NCI-H526 (cell line): ENCODE data around the gene ARHGAP24.
"Not testable (repeated sequence)": the region's sequence is repeated elsewhere in the genome, so short reads cannot be mapped to it uniquely, and the experiment has no call there.

Experiments used
- DNase-seq, 2 experiments: peaks; one replicate each; lab custom pipeline; 2025; lab: John Stamatoyannopoulos, UW

Gene ARHGAP24

GRCh38 chr4:85861064-85861765 lies 386.3 kb downstream of the ARHGAP24 start:
- DNase-seq: no peak

DNA sequence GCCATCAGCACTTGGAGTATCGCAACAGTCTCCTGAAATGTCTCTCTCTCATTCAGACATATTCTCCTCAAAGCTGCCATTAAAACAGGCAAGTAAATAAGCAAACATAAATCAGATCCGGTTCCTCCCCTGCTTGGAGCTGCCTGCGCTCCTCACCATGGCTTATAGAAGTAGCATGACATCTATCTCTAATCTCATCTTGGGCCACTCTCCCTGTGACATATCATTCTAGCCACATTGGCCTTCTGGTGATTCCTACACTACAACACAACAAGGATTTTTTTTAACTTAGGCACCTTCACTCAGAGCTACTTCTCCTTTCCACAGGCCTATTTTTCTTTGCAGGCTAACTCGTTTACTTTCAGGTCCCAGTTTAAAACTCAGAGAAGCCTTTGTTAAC lies 387.9 kb downstream of the ARHGAP24 start:
- DNase-seq: no peak

GRCh38 chr4:85864259-85865205 lies 389.6 kb downstream of the ARHGAP24 start:
- DNase-seq: no peak

GRCh38 chr4:85865256-85865655 lies 390.3 kb downstream of the ARHGAP24 start:
- no peak for DNase-seq

GRCh38 chr4:85866508-85866907 lies 391.6 kb downstream of the ARHGAP24 start:
- no peak for DNase-seq

- no peak for DNase-seq
These were observed 392.3 kb downstream of the ARHGAP24 start for GRCh38 chr4:85867271-85867670.

DNA sequence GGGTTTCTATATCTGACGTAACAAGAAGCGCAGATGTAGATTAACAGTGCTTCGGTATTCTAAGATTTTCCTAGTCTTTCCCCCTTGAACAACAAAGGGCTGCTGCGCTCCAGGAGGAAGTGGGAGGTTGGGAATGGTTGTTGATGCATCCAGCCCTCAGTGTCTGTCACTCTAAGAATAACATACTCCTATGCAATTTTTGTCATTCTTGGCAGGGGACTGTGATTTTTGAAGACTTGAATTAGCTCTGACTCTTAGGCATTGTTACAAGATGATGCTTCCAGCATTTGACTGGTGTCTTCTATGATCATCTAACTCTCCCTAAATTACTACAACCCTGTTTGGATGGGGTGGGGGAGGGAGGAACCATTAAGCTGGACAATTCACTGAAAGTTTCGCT lies 394.2 kb downstream of the ARHGAP24 start:
- DNase-seq: no peak

DNA sequence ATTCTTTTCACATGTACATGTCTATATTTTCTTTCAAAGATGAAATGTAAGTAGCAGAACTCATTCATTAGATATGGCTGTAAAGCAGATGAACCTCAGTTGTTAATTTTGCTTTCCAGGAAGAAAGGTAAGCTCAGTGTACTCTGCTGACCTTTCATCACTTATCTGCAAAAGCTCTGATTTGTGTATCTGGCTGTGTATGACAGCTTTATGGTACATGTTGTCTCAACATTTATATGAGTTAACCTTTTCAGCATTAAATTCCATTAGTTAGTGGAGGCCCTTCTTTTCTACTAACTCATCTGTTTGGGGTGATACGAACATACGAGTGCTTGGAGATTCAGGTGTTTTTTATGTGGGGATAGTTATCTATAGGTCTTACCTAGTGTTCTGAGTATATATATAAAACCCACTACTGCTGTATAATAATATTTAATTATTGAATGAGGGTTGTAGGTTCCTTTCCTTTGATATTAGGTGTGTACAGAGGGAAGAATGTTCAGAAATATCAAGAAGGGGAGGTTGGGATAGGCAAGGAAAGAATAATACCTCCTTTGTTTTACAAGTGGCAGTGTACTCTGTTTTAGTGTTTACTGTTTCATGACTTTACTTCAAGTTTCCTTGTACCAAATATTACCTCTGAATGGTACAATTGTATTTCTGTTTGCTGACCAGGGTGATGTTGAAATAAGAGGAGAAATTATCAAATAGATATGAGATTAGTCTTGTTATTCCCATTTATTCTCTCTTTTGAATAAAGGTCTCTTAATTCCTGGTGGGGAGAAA lies 395.5 kb downstream of the ARHGAP24 start:
- no peak for DNase-seq

DNA sequence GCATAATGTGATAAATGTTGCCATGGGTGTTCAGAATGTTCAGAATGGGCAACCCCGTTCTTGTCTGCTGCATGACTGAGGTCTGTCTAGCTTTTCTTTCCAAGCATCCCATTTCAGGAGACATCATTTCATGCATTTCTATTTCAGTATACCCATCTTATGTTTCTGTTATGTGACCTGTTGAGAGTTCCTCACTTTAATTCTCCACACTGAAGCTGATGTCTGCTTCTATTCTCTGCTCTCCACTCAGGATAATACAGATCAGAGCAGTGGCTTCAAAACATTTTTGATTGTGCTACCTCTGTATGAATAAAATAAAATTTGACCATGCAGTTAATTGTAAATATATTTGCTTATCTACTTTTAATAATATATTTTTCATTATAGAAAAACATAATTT lies 398.6 kb downstream of the ARHGAP24 start:
- no peak for DNase-seq

- no peak for DNase-seq
These were observed 404.6 kb downstream of the ARHGAP24 start for GRCh38 chr4:85879518-85879917.

- DNase-seq: no peak
These were observed 408.2 kb downstream of the ARHGAP24 start for GRCh38 chr4:85883180-85883579.

DNA sequence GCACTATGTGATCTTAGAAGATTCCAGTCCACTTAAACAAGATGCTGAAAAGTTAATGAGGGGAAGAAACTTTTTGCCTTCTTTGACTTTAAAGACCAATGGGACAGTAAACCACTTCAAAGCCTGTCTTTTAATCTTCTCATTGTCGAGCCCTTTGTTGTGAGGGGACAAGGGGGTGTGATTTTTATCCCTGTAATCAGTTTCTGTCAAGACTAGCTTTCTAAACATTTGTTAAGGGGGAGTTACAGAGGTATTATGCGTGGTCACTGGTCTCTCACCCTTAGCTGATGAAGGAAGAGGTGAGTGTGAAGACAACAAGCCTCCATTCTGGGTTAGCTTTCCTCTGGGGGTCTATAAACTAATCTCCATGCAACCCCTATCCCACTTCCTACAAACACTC lies 409.3 kb downstream of the ARHGAP24 start:
- DNase-seq: no peak

DNA sequence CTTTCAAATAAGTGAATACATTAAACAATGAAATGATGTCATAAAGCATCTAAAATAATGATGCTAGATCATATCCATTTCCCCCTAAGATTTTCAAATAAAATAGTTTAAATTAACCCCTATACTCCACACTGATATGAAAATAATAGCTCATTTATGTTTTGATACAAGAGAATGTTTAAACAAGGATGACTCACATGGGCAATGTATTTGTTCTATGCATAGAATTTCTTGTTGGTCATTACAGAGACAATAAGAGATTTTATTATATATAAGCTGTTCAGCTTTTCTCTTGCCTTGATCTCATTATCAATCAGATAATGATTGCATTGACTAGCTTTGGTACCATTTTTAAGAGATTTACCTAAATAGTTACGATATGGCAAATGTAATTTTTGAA lies 411.7 kb downstream of the ARHGAP24 start:
- no peak for DNase-seq

DNA sequence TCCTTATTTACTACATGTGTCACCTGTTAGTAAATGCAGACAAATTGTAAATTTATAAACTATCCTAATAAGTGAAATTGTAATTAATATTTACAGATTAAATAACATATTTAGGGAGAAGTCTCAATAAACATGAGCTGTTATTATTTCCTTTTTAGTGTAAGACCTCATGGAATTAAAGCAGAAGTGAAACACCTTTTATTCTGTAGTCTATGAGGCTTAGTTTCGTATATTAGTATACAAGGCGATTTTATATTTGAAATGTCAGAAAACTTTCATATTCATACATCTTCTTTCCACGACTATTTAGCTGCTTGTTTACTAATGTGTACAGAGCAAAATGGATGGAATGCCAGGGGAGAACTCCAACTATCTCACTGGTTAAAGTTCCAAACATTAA lies 414.4 kb downstream of the ARHGAP24 start:
- no peak for DNase-seq

- peak in 1 of 2 experiments; percentile 1 for DNase-seq
These were observed 420.8 kb downstream of the ARHGAP24 start for GRCh38 chr4:85895755-85896154.

DNA sequence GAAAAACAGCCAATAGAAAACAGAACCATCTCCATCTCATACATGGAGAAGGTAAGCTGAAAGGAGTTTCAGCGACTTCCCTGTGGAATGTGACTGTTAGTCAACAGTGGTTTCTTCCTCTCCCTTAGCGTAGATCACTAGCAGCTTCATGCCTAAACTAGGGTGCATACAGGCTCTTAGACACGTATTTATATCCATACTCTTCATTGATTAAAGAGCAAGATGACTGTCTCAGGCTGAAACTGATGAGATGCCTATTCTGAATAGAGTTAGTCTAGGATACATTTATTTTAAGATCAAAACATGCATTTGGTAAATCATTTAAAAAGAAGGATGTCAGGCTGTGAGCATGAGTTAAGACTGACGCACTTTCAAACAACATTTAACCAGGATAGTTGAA lies 423.3 kb downstream of the ARHGAP24 start:
- DNase-seq: no peak

DNA sequence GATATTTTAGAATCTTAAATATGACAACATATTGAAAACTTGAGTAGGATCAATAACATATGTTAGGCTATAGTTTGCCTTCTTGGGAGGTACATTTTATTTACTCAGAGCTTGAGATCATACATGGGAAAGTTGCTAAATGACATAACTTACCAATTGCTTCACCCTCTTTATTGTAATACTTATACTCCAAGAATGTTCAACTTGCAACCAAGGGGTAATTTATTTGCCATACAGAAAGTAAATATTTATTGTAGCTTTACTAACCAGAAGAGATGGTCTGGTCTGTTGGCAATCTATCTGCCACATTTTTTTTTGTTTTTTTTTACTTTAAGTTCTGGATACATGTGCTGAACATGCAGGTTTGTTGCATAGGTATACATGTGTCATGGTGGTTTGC lies 426.6 kb downstream of the ARHGAP24 start:
- DNase-seq: no peak

DNA sequence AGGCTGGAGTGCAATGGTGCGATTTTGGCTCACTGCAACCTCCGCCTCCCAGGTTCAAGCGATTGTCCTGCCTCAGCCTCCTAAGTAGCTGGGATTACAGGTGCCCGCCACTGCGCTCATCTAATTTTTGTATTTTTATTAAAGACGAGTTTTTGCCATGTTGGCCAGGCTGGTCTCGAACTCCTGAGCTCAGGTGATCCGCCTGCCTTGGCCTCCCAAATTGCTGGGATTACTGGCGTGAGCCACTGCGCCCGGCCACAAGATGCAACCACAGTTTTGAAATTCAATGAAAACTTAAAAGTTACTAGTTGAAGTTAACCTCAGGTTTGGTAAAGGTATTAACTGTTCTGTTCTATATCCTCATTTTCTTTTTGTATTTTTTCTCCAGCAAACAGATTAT lies 427.7 kb downstream of the ARHGAP24 start:
- DNase-seq: not testable (repeated sequence)

DNA sequence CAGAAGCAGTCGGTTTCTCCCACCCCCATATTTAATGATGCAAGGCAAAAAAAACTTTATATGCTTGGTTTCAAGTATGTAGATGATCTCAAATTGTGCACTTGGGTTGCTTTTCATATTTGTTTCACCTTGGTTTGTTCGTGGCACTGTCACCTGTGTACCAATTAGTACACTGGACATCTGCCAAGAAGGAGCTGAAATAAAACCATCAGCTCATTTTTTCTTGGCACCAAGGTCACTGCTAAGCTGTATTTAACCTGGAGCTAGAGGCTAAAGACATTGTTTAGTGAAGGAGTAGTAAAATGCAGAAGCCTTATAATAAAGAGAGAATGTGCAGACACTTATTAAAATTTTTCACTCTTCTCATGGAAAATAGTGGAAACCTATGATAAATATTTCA lies 430.8 kb downstream of the ARHGAP24 start:
- no peak for DNase-seq

DNA sequence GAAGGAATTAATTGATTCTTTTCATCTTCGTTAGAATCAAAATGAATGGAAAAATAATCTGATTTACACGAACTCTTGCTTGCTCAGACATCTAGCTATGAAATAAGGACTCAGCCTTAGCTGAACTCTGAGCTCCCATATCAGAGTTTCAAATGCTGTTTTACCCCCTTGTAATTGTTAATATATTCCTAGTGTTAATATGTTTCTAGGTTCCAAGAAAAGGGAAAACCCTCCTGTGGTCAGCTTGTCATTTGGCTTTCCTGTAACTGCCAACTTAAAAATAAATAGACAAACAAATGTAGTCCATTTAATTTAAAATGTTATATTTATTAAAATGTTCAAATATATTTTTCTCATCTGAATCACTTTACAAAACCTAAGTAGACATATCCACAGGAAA lies 432.1 kb downstream of the ARHGAP24 start:
- no peak for DNase-seq

- no peak for DNase-seq
These were observed 434.9 kb downstream of the ARHGAP24 start for GRCh38 chr4:85909851-85910250.

- DNase-seq: no peak
These were observed 436.0 kb downstream of the ARHGAP24 start for GRCh38 chr4:85910985-85911384.
